ENCODE measurements around the gene ASMTL. TPM values are rescaled to one million over a fixed set of nuclear protein-coding genes. Genes with fewer than 3 reads are reported as not detected.

Gene ASMTL
- total and polyA plus RNA-seq, 2 experiments from 2014 or later = 53.7 to 61.2 TPM

- TF ChIP-seq ZNF462 (CRISPR knock-in tag; IDR thresholded peaks at IDR 0.05) (no peak), EZH2 (IDR thresholded peaks at IDR 0.05; ENCODE audit: low read depth, unreplicated experiment) (no peak), REST (IDR thresholded peaks at IDR 0.05; ENCODE audit: unreplicated experiment) (no peak), STAT1 (IDR thresholded peaks at IDR 0.05; ENCODE audit: unreplicated experiment) (no peak), ZNF114 (CRISPR knock-in tag; IDR thresholded peaks at IDR 0.05) (no peak), CREB1 (CRISPR knock-in tag; IDR thresholded peaks at IDR 0.05; ENCODE audit: low read depth) (no peak)
These were observed 61.9 kb downstream of the ASMTL start (continued) for GRCh38 chrX:1390621-1391369.

All from GM23338 (cell line).